ENCODE results near the gene SSH2.
"Not testable (repeated sequence)": the region's sequence is repeated elsewhere in the genome, so short reads cannot be mapped to it uniquely, and the experiment has no call there.

Gene SSH2

GRCh38 chr17:29664743-29665480 lies 265.1 kb downstream of the SSH2 start:
- no peak for DNase-seq (ENCODE audit: low read depth, low spot score)

DNA sequence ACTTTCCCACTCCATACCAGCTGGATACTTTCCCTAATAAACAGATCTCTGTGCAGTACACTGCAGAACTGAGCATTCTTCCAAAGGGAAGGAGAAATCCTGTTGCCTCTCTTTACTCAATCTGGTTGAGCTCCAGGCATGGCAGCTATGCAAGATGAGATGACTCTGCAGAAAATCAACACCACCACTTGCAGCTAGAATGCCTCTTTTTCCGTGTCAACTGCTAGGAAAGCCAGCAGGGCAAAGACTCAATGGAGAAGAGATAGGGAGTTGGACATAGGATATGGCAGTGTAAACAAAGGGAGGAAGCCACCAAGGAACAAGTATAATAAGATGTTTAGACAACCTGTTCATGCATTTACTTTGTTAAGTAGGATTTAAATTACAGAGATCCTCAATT lies 266.9 kb downstream of the SSH2 start:
- DNase-seq (ENCODE audit: low read depth, low spot score), result no peak
- H3K4me3 ChIP-seq (ENCODE audit: low read length), result no peak overlapping the region

More at GRCh38 chr17:29664743-29665480, 265.1 kb downstream of the SSH2 start:
- no peak overlapping the region for H3K4me3 ChIP-seq (ENCODE audit: low read length)

- no peak for DNase-seq (ENCODE audit: low read depth, low spot score)
- no peak overlapping the region for H3K4me3 ChIP-seq (ENCODE audit: low read length)
Measured at GRCh38 chr17:29661213-29661612, 268.8 kb downstream of the SSH2 start.

GRCh38 chr17:29659155-29659554 lies 270.9 kb downstream of the SSH2 start:
- peak; percentile 77 for DNase-seq (ENCODE audit: low read depth, low spot score)
- no peak overlapping the region; the same call in 1 of the 2 replicates for H3K4me3 ChIP-seq (ENCODE audit: low read length)

GRCh38 chr17:29655323-29655722 lies 274.7 kb downstream of the SSH2 start:
- H3K4me3 ChIP-seq (ENCODE audit: low read length), result no peak overlapping the region
- DNase-seq (ENCODE audit: low read depth, low spot score), result no peak

- no peak for DNase-seq (ENCODE audit: low read depth, low spot score)
- no peak overlapping the region for H3K4me3 ChIP-seq (ENCODE audit: low read length)
Measured at GRCh38 chr17:29653995-29654714, 275.9 kb downstream of the SSH2 start.

DNA sequence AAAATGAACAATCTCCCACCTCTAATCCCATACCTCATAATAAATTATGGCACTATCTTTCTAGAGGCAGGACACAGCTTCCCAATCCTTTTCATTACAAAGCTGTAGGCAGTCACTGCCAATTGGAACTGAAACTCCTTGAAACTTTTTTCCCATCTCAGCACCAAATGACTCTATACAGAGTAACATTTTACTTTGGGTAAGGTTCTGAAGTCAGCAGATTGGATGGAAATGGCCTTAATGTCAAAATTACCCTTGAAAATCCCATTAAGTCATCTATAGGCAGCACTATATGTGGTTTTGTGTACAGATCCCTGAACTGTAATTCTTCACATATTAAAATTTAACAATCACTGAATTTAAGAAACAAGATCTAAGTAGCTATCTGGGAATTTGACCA lies 277.1 kb downstream of the SSH2 start:
- DNase-seq (ENCODE audit: low read depth, low spot score), result no peak
- H3K4me3 ChIP-seq (ENCODE audit: low read length), result no peak overlapping the region

- not testable (repeated sequence) for DNase-seq (ENCODE audit: low read depth, low spot score); H3K4me3 ChIP-seq (ENCODE audit: low read length)
Measured at GRCh38 chr17:29651913-29652312, 278.1 kb downstream of the SSH2 start.

DNA sequence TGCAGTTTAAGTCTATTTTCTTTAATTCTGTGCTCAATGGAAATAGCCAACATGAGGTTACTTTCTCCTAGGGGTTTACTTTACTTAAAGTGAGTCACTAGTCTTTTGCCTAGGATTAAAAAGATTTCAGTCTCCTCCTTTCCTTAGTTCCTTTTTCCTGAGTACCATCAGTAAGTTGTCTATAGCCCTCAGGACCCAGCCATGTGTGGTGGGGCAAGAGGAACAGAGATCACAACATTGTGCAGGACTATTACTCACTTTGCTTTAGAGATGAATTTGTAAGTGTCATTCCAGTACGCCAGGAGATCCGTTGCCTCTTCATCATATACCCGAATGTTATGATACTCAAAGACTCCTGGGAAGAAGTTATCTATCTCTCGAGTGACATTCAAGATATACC lies 279.6 kb downstream of the SSH2 start:
- no peak for DNase-seq (ENCODE audit: low read depth, low spot score)

GRCh38 chr17:29649359-29649758 lies 280.7 kb downstream of the SSH2 start:
- DNase-seq (ENCODE audit: low read depth, low spot score), result no peak
- no peak overlapping the region for H3K4me3 ChIP-seq (ENCODE audit: low read length)

More for the DNA sequence above, 279.6 kb downstream of the SSH2 start:
- H3K4me3 ChIP-seq (ENCODE audit: low read length), result no peak overlapping the region

DNA sequence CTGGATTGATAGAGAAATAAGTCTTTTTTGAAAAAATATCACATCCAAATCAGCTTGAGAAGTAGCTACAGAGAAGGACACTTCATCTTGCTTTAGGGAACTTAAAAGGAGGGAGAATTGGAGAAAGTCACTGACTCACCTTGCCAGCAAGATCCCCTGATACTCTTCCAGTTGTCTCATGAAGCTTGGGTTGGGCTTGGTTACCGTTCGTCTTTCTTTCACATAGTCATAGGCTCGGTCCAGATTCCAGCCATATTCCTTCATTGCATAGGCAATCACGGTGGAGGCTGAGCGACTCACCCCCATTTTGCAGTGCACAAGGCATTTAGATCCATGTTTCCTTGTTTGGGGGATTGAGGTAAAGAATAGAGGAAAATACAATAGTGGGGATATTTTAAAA lies 282.0 kb downstream of the SSH2 start:
- H3K4me3 ChIP-seq (ENCODE audit: low read length), result no peak overlapping the region
- DNase-seq (ENCODE audit: low read depth, low spot score), result no peak

- no peak for DNase-seq (ENCODE audit: low read depth, low spot score)
- H3K4me3 ChIP-seq (ENCODE audit: low read length), result no peak overlapping the region
Measured at GRCh38 chr17:29645515-29646051, 284.4 kb downstream of the SSH2 start.

GRCh38 chr17:29643817-29644160 lies 286.2 kb downstream of the SSH2 start:
- H3K4me3 ChIP-seq (ENCODE audit: low read length), result no peak overlapping the region
- no peak for DNase-seq (ENCODE audit: low read depth, low spot score)

DNA sequence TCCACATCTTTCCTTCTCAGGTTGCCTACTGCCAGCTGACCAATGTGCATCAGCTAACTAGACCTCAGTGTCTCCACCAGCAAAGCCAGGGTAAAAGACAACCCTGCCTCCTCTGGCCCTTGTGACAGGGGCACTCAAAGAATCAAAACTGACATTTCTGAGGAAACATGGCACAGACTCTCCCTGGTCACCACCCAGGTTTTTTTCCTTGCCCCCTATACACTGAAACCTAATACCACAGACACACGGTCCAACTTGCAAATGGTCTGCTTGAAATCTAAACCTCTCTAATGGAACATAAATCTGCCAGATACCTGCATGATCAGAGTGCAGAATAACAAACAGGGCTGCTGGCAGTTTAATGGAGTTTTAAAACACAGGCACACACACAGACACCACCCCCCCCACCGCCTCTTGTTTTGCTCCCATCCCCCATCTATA lies 287.8 kb downstream of the SSH2 start:
- no peak overlapping the region for H3K4me3 ChIP-seq (ENCODE audit: low read length)
- no peak for DNase-seq (ENCODE audit: low read depth, low spot score)

DNA sequence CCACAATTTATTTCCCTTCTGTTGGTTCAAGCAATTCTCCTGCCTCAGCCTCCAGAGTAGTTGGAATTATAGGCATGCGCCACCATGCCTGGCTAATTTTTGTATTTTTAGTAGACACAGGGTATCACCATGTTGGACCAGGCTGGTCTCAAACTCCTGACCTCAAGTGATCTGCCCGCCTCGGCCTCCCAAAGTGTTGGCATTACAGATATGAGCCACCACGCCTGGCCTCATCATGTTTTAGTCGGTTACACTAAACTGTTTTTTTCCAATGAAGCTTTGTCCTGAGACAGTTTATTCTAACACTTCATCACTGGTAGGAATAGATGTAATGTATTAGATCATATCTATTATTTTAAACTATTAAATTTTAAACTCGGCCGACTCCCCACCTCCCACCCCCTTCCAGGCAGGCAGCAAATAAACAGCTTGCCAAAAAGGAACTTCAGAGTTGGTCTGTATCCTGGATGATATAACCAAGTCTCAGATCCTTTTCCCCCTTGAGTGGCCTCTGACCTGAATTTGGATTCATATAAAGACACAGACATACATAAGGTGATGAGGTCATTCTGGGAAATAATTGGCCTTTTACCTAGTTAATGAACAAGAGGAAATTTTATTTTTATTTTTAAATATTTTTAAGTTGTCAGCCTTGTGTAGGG lies 288.9 kb downstream of the SSH2 start:
- H3K4me3 ChIP-seq (ENCODE audit: low read length), result no peak overlapping the region
- no peak for DNase-seq (ENCODE audit: low read depth, low spot score)

DNA sequence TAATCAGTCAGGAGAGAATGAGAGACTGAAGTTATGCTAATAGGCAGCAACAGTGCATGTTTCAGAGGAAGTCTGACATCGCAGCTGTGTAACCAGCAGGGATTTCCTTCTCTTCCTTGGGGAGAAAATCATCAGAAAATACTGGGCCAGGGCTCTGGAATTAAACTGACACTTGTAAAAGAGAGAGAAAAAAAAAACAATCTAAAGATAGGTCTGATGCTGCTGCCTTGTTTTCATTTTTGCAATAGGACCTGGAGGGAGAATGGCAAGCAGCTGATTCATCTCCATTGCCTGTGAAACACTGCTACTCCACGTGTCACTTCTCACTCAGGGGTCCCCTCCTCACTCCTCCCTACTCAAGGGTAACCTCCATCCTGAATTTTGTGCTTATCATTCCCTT lies 289.6 kb downstream of the SSH2 start:
- no peak for DNase-seq (ENCODE audit: low read depth, low spot score)
- no peak overlapping the region for H3K4me3 ChIP-seq (ENCODE audit: low read length)

GRCh38 chr17:29633886-29634285 lies 296.1 kb downstream of the SSH2 start:
- DNase-seq (ENCODE audit: low read depth, low spot score), result no peak
- H3K4me3 ChIP-seq (ENCODE audit: low read length), result no peak overlapping the region

GRCh38 chr17:29630630-29631193 lies 299.3 kb downstream of the SSH2 start:
- DNase-seq (ENCODE audit: low read depth, low spot score), result no peak
- no peak overlapping the region for H3K4me3 ChIP-seq (ENCODE audit: low read length)

DNA sequence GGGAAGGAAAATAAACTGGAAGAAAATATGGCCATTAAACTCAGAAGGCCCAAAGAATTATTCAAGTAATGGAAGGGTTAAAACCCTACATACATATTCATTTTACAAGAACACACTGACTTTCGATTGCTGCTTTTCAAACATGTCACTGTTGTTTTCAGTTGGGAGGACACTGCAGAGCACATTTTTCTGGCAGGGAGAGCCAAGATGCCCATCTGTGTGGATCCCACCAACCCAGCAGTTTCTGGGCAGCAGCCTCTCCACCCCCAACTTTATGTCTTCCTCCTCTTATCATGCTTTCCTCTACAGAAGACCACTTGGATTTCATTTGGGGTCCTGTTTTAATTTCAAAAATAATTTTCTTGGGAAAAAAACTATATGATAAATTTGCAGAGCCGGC lies 300.2 kb downstream of the SSH2 start:
- H3K4me3 ChIP-seq (ENCODE audit: low read length), result no peak overlapping the region
- DNase-seq (ENCODE audit: low read depth, low spot score), result no peak

DNA sequence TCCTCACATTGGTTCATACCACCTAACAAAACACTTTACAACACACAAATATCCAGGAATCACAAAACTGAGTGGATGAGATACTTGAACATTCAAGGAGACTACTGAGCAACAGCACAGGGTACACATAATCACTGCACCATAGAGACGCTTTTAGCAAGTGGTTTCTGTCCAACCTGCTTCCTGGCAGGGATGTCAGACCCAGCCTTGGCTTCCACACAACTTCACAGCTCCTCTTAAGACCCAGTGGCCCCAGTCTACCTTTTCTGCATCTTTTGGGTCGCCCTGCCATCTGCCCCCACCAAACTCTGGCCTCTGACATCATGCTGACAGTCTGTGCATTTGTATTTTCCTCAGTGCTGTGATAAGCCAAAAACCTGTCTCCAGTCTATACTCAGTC lies 301.4 kb downstream of the SSH2 start:
- no peak for DNase-seq (ENCODE audit: low read depth, low spot score)
- H3K4me3 ChIP-seq (ENCODE audit: low read length), result no peak overlapping the region
